DMS153 (cell line): ENCODE data around the gene NPIPA3.
"Not testable (repeated sequence)": the region's sequence is repeated elsewhere in the genome, so short reads cannot be mapped to it uniquely, and the experiment has no call there.

ENCODE experiments used
- DNase-seq: peaks from one replicate; lab custom pipeline; 2025; lab: John Stamatoyannopoulos, UW

The NPIPA3 gene

GRCh38 chr16:14703156-14704011 is at the start of gene NPIPA3:
Gene NPIPA3 (plus strand): TSS chr16:14703411. CDS start chr16:14708944, 5,533 bp downstream.
- DNase-seq = not testable (repeated sequence)

- no peak for DNase-seq
Measured at GRCh38 chr16:14658063-14658462, 45.1 kb upstream of the NPIPA3 start.

- no peak for DNase-seq
Measured at GRCh38 chr16:14667347-14668266, 35.6 kb upstream of the NPIPA3 start.

GRCh38 chr16:14668556-14669223 is 34.5 kb upstream of the NPIPA3 start:
- DNase-seq = no peak

GRCh38 chr16:14669776-14670175 is 33.4 kb upstream of the NPIPA3 start:
- DNase-seq = no peak

- DNase-seq = no peak
Measured at GRCh38 chr16:14672403-14672971, 30.7 kb upstream of the NPIPA3 start.

GRCh38 chr16:14676633-14677032 is 26.6 kb upstream of the NPIPA3 start:
- DNase-seq = no peak

- DNase-seq = no peak
Measured at GRCh38 chr16:14677627-14678026, 25.6 kb upstream of the NPIPA3 start.

GRCh38 chr16:14678748-14679497 is 24.3 kb upstream of the NPIPA3 start:
- DNase-seq = no peak

- not testable (repeated sequence) for DNase-seq
Measured at GRCh38 chr16:14680396-14680795, 22.8 kb upstream of the NPIPA3 start.

- no peak for DNase-seq
Measured at GRCh38 chr16:14681115-14681514, 22.1 kb upstream of the NPIPA3 start.

GRCh38 chr16:14682121-14682520 is 21.1 kb upstream of the NPIPA3 start:
- no peak for DNase-seq

- DNase-seq = not testable (repeated sequence)
Measured at GRCh38 chr16:14685870-14686793, 17.1 kb upstream of the NPIPA3 start.

- DNase-seq = not testable (repeated sequence)
Measured at GRCh38 chr16:14694129-14694528, 9.1 kb upstream of the NPIPA3 start, which contains the start of gene PLA2G10. Gene PLA2G10 (minus strand): TSS chr16:14694308. CDS start chr16:14694229, 79 bp downstream.

GRCh38 chr16:14701859-14702258 is 1.4 kb upstream of the NPIPA3 start:
- not testable (repeated sequence) for DNase-seq

- DNase-seq = not testable (repeated sequence)
Measured at GRCh38 chr16:14702672-14703071, 539 bp upstream of the NPIPA3 start.

GRCh38 chr16:14733233-14733632 is 30.0 kb downstream of the NPIPA3 start:
- DNase-seq = not testable (repeated sequence)

- DNase-seq = not testable (repeated sequence)
Measured at GRCh38 chr16:14740832-14741385, 37.7 kb downstream of the NPIPA3 start.

- not testable (repeated sequence) for DNase-seq
Measured at GRCh38 chr16:14741794-14742193, 38.6 kb downstream of the NPIPA3 start.
